Calu3 (cell line): ENCODE measurements around the gene CDHR5. TPM values are rescaled to one million over a fixed set of nuclear protein-coding genes. Genes with fewer than 3 reads are reported as not detected.

Source experiments
- BruUV-seq: library from RNA; stranded (reverse); fragments of 400-500 nt; replicated peaks from 2 replicates; lab custom pipeline; 2021; lab: Mats Ljungman, UMichigan
- CTCF ChIA-PET: fragments of 300-600 bp; sonication (Branson Sonifier 250); formaldehyde crosslinking; loops from one replicate; lab custom pipeline; 2022; ENCODE audit warnings: antibody characterized with exemption; lab: Charles Lee
- DNase-seq: peaks from one replicate; pipeline ENCODE4 v3.0.0; 2022
- H3K27ac Mint-ChIP-seq: one replicate; pipeline ENCODE4 v1.8.0; 2022; ENCODE audit warnings: mixed read lengths; ENCODE audit not compliant: unreplicated experiment
- H3K27me3 Mint-ChIP-seq: one replicate; pipeline ENCODE4 v1.8.0; 2022; ENCODE audit warnings: mixed read lengths; ENCODE audit not compliant: unreplicated experiment
- H3K36me3 Mint-ChIP-seq: one replicate; pipeline ENCODE4 v1.8.0; 2022; ENCODE audit warnings: mild to moderate bottlenecking, moderate library complexity, mixed read lengths; ENCODE audit not compliant: insufficient read depth, unreplicated experiment
- H3K4me1 Mint-ChIP-seq: one replicate; pipeline ENCODE4 v1.8.0; 2022; ENCODE audit warnings: mild to moderate bottlenecking, low read depth, mixed read lengths; ENCODE audit not compliant: unreplicated experiment
- H3K4me3 Mint-ChIP-seq: one replicate; pipeline ENCODE4 v1.8.0; 2022; ENCODE audit warnings: mild to moderate bottlenecking, low read depth, moderate library complexity, mixed read lengths; ENCODE audit not compliant: unreplicated experiment
- H3K9me3 Mint-ChIP-seq: one replicate; pipeline ENCODE4 v1.8.0; 2022; ENCODE audit warnings: low read depth, mixed read lengths; ENCODE audit not compliant: unreplicated experiment
- intact Hi-C: fragments of 100-400 bp; cut with micrococcal nuclease; formaldehyde crosslinking; loops from one replicate; pipeline ENCODE4 v1.10.0; 2022; ENCODE audit not compliant: unreplicated experiment
- total RNA-seq: library from RNA; stranded (reverse); gene quantifications from 2 replicates; pipeline ENCODE4 v1.2.3, GENCODE V29; 2022
- TF ChIP-seq, protein P1 (sequence below): fragments of 200-600 bp; IDR thresholded peaks from one replicate; pipeline ENCODE4 v1.8.0; 2022; ENCODE audit warnings: antibody characterized with exemption; ENCODE audit not compliant: unreplicated experiment

CDHR5 gene
- total RNA-seq, 1 experiment from 2014 or later = 5.0 TPM

DNA sequence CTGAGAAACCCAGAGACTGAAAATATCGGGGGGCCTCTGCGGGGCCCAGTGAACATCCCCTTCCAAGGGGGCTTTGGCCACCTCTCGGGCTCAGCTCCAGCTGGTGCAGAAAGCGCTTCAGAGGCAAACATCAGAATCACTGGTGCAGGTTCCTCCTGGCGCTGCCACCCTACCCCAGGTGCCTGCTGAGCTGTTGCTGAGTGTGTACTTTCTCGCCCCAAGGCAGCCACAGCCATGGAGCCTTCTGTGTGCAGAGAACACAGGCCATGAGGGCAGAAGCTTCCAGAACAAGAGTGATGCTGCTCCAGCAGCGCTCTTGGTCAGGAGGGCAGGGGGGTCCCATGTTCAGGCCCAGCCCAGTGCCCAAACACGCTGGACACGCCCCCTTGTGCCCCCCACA is 18.6 kb upstream of the CDHR5 start:
- H3K9me3 Mint-ChIP-seq = no peaks in the 10 kb centered on the region
- no peak for DNase-seq
- no peaks in the 10 kb centered on the region for H3K27me3 Mint-ChIP-seq
- no peak overlapping the region for H3K27ac Mint-ChIP-seq
- peaks cover 48% of the 10 kb centered on the region for H3K36me3 Mint-ChIP-seq
- no peak overlapping the region for H3K4me3 Mint-ChIP-seq
- CTCF ChIA-PET = no interaction called here
- TF ChIP-seq, protein P1, sequence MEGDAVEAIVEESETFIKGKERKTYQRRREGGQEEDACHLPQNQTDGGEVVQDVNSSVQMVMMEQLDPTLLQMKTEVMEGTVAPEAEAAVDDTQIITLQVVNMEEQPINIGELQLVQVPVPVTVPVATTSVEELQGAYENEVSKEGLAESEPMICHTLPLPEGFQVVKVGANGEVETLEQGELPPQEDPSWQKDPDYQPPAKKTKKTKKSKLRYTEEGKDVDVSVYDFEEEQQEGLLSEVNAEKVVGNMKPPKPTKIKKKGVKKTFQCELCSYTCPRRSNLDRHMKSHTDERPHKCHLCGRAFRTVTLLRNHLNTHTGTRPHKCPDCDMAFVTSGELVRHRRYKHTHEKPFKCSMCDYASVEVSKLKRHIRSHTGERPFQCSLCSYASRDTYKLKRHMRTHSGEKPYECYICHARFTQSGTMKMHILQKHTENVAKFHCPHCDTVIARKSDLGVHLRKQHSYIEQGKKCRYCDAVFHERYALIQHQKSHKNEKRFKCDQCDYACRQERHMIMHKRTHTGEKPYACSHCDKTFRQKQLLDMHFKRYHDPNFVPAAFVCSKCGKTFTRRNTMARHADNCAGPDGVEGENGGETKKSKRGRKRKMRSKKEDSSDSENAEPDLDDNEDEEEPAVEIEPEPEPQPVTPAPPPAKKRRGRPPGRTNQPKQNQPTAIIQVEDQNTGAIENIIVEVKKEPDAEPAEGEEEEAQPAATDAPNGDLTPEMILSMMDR = no peak
- intact Hi-C loops = no loop called here
- H3K4me1 Mint-ChIP-seq = no peaks in the 10 kb centered on the region
- no TSS peak for BruUV-seq

GRCh38 chr11:641806-642370 is 17.1 kb upstream of the CDHR5 start:
- Mint-ChIP-seq H3K27ac (no peak overlapping the region), H3K4me1 (no peaks in the 10 kb centered on the region), H3K36me3 (peaks cover 50% of the 10 kb centered on the region), H3K9me3 (no peaks in the 10 kb centered on the region), H3K27me3 (no peaks in the 10 kb centered on the region), H3K4me3 (no peak overlapping the region)
- no TSS peak for BruUV-seq
- CTCF ChIA-PET = no interaction called here
- intact Hi-C loops = no loop called here
- TF ChIP-seq, protein P1 = no peak
- no peak for DNase-seq

GRCh38 chr11:640021-640706 is 15.4 kb upstream of the CDHR5 start:
- no peak overlapping the region for H3K27ac Mint-ChIP-seq
- no peaks in the 10 kb centered on the region for H3K27me3 Mint-ChIP-seq
- CTCF ChIA-PET = no interaction called here
- TF ChIP-seq, protein P1 = no peak
- no peak for DNase-seq
- H3K9me3 Mint-ChIP-seq = no peaks in the 10 kb centered on the region
- H3K4me1 Mint-ChIP-seq = no peaks in the 10 kb centered on the region
- intact Hi-C loops = no loop called here
- H3K4me3 Mint-ChIP-seq = no peak overlapping the region
- peaks cover 60% of the 10 kb centered on the region for H3K36me3 Mint-ChIP-seq
- BruUV-seq = no TSS peak

DNA sequence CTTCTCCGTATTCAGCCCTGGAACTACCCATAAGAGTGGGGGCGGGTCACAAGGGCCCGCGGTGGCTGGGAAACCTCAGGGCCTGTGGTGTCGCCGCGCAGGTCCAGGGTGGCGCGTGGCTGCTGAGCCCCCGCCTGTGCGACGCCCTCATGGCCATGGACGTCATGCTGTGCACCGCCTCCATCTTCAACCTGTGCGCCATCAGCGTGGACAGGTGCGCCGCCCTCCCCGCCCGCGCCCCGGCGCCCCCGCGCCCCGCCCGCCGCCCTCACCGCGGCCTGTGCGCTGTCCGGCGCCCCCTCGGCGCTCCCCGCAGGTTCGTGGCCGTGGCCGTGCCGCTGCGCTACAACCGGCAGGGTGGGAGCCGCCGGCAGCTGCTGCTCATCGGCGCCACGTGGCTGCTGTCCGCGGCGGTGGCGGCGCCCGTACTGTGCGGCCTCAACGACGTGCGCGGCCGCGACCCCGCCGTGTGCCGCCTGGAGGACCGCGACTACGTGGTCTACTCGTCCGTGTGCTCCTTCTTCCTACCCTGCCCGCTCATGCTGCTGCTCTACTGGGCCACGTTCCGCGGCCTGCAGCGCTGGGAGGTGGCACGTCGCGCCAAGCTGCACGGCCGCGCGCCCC is 14.7 kb upstream of the CDHR5 start:
- no peak for DNase-seq
- Mint-ChIP-seq H3K4me1 (no peaks in the 10 kb centered on the region), H3K4me3 (no peak overlapping the region), H3K9me3 (no peaks in the 10 kb centered on the region), H3K27ac (no peak overlapping the region), H3K27me3 (no peaks in the 10 kb centered on the region), H3K36me3 (peaks cover 54% of the 10 kb centered on the region)
- TF ChIP-seq, protein P1 = no peak
- CTCF ChIA-PET = no interaction called here
- BruUV-seq = no TSS peak
- intact Hi-C loops = no loop called here
